K562 (cell line): ENCODE data around the gene PLK5. TPM values are rescaled to one million over a fixed set of nuclear protein-coding genes. Genes with fewer than 3 reads are reported as not detected.
A peak's percentile ranks its signal among the peaks of the same experiment; 100 is the strongest.

Experiments
- ATAC-seq: fragments of 200-7000 bp; cut with Tn5 transposase; 3 replicates; pipeline ENCODE4 v1.9.1; 2020; ENCODE audit warnings: moderate library complexity
- BruUV-seq: library from RNA; stranded (reverse); fragments of 400-500 nt; replicated peaks from 2 replicates; lab custom pipeline; 2021; lab: Mats Ljungman, UMichigan
- CTCF ChIA-PET: fragments of 300-600 bp; formaldehyde crosslinking; extraction: SDS; loops from one replicate; lab custom pipeline; 2021; ENCODE audit warnings: low intra/inter-chr PET ratio; lab: Yijun Ruan, JAX
- POLR2A ChIA-PET: fragments of 300-600, 350-650 bp; sonication (Branson Sonifier 250); formaldehyde crosslinking; extraction: SDS; loops from one replicate; lab custom pipeline; 2021; ENCODE audit warnings: antibody characterized with exemption, inconsistent platforms; lab: Yijun Ruan, JAX
- DNase-seq, 4 experiments: peaks; one replicate each; pipeline versions ENCODE4 v3.0.0 to v3.0.0-alpha.2; 2011 to 2018; ENCODE audit warnings: low spot score in 3 of 4, mixed read lengths in 3 of 4; ENCODE audit errors: extremely low read depth in 1 of 4
- FAIRE-seq: peaks from 2 replicates; lab custom pipeline; 2011; peaks lifted over from hg19 to GRCh38; lab: Jason Lieb, UNC
- H2AFZ ChIP-seq: 2 replicates; pipeline ENCODE4 v1.6.0; 2011; ENCODE audit warnings: low read depth, low read length, control low read depth, inconsistent platforms
- H3K27ac ChIP-seq: fragments of 200-600 bp; 3 replicates; pipeline ENCODE4 v1.8.0; 2011; ENCODE audit warnings: low read depth, mild to moderate bottlenecking, control low read depth, inconsistent platforms, low read length, moderate library complexity, mixed read lengths; ENCODE audit errors: extremely low read depth
- H3K27me3 ChIP-seq, 2 experiments: fragments of 300-600 bp in 1 of 2; 2 replicates in 1 of 2; 3 replicates in 1 of 2; pipeline versions ENCODE4 v1.6.0 to v1.8.0; 2011; ENCODE audit warnings: inconsistent platforms in 2 of 2, low read length in 2 of 2, mild to moderate bottlenecking in 1 of 2, mixed read lengths in 1 of 2, moderate library complexity in 1 of 2; ENCODE audit not compliant: control insufficient read depth in 2 of 2, insufficient read depth in 2 of 2
- H3K36me3 ChIP-seq: fragments of 300-600 bp; 3 replicates; pipeline ENCODE4 v1.8.0; 2011; ENCODE audit warnings: mild to moderate bottlenecking, low read length, inconsistent platforms; ENCODE audit not compliant: control insufficient read depth, insufficient read depth
- H3K4me1 ChIP-seq, 2 experiments: fragments of 200-600 bp in 1 of 2; replicated peaks in 1 of 2; 2 replicates in 1 of 2; 3 replicates in 1 of 2; pipeline versions ENCODE4 v1.5.1 to v1.8.0; 2011; ENCODE audit warnings: inconsistent platforms in 2 of 2, low read length in 2 of 2, mild to moderate bottlenecking in 1 of 2, mixed read lengths in 1 of 2, moderate library complexity in 1 of 2; ENCODE audit not compliant: control insufficient read depth in 2 of 2, insufficient read depth in 2 of 2
- H3K4me2 ChIP-seq: 2 replicates; pipeline ENCODE4 v1.6.1; 2011; ENCODE audit warnings: low read length, control low read depth, inconsistent platforms, mixed read lengths; ENCODE audit not compliant: insufficient read depth
- H3K4me3 ChIP-seq: fragments of 200-600 bp; sonication (generic), shearing (Covaris generic); 2 replicates; pipeline ENCODE4 v1.5.1; 2016; ENCODE audit warnings: control low read depth, inconsistent platforms
- H3K79me2 ChIP-seq: fragments of 200-600 bp; 3 replicates; pipeline ENCODE4 v1.8.0; 2011; ENCODE audit warnings: low read length, inconsistent platforms; ENCODE audit not compliant: control insufficient read depth, insufficient read depth
- H3K9ac ChIP-seq, 2 experiments: 2 replicates each; pipeline versions ENCODE4 v1.6.0 to v1.6.1; 2011; ENCODE audit warnings: low read depth in 2 of 2, low read length in 2 of 2, control low read depth in 1 of 2, inconsistent platforms in 1 of 2, mild to moderate bottlenecking in 1 of 2, mixed read lengths in 1 of 2; ENCODE audit not compliant: insufficient read depth in 1 of 2
- H3K9me1 ChIP-seq: one replicate; pipeline ENCODE4 v1.6.0; 2011; ENCODE audit warnings: inconsistent platforms, mild to moderate bottlenecking, low read length, moderate library complexity; ENCODE audit not compliant: control insufficient read depth, insufficient read depth
- H3K9me3 ChIP-seq: replicated peaks from 2 replicates; pipeline ENCODE4 v1.5.1; 2011; ENCODE audit warnings: low read depth, low read length, inconsistent platforms; ENCODE audit not compliant: control insufficient read depth, insufficient read depth
- H4K20me1 ChIP-seq: replicated peaks from 2 replicates; pipeline ENCODE4 v1.6.1; 2011; ENCODE audit warnings: low read length, inconsistent platforms, mixed read lengths; ENCODE audit not compliant: control insufficient read depth, insufficient read depth
- ATF1 ChIP-seq, 2 experiments: fragments of 450-650 bp in 1 of 2; IDR thresholded peaks; 2 replicates each; pipeline ENCODE4 v1.6.1; 2016; ENCODE audit warnings: missing compliant biosample characterization in 1 of 2, missing genetic modification characterization in 1 of 2
- IFI16 ChIP-seq: fragments of 250-450 bp; sonication (Bioruptor Pico); IDR thresholded peaks from 2 replicates; pipeline ENCODE4 v2.1.2; 2022; ENCODE audit warnings: mild to moderate bottlenecking, inconsistent platforms
- POLR2H ChIP-seq: IDR thresholded peaks from 2 replicates; pipeline ENCODE4 v1.6.1; 2016; ENCODE audit warnings: missing genetic modification characterization, low read depth, mild to moderate bottlenecking, control low read depth, missing compliant biosample characterization, moderate library complexity
- TEAD1 ChIP-seq, 2 experiments: fragments of 450-650 bp in 1 of 2; sonication (generic) in 1 of 2; formaldehyde crosslinking; IDR thresholded peaks; 2 replicates each; pipeline versions ENCODE4 v1.4.0 to v1.8.0; 2020 to 2022; ENCODE audit warnings: mild to moderate bottlenecking in 2 of 2, missing genetic modification reagents in 1 of 2
- ZFX ChIP-seq: sonication (generic); formaldehyde crosslinking; IDR thresholded peaks from 2 replicates; pipeline ENCODE4 v1.8.0; 2022; ENCODE audit warnings: mild to moderate bottlenecking, missing genetic modification reagents, moderate library complexity
- ZNF263 ChIP-seq: sonication (generic); formaldehyde crosslinking; IDR thresholded peaks from 2 replicates; pipeline ENCODE4 v1.8.0; 2022; ENCODE audit warnings: mild to moderate bottlenecking, missing genetic modification reagents, borderline replicate concordance
- ZNF740 ChIP-seq, 3 experiments: fragments of 200-800 bp in 1 of 3; sonication (Bioruptor generic) in 1 of 3; sonication (generic) in 1 of 3; formaldehyde crosslinking in 1 of 3; IDR thresholded peaks; 2 replicates each; pipeline versions ENCODE4 v1.6.1 to v1.8.0; 2016 to 2022; ENCODE audit warnings: mild to moderate bottlenecking in 2 of 3, missing compliant biosample characterization in 2 of 3, missing genetic modification characterization in 2 of 3, missing genetic modification reagents in 1 of 3
- WGBS: fragments of 100-300 bp; shearing (Covaris generic); methylation state at CpG from one replicate; pipeline ENCODE4 v1.1.6; 2016; ENCODE audit warnings: low coverage, mixed read lengths; ENCODE audit not compliant: insufficient coverage; ENCODE audit errors: missing lambda C conversion rate; 5-methylcytosine and 5-hydroxymethylcytosine counted together
- in situ Hi-C: fragments of 300-500 bp; cut with MboI; formaldehyde crosslinking; loops from 4 replicates; pipeline ENCODE4 v1.15.0; 2018; ENCODE audit warnings: inconsistent platforms, mixed read lengths
- intact Hi-C: fragments of 100-400 bp; cut with micrococcal nuclease; formaldehyde crosslinking; loops from 2 replicates; pipeline ENCODE4 v1.14.2; 2022
- polyA plus RNA-seq, 8 experiments: library from polyadenylated mRNA; depleted of rRNA in 4 of 8; stranded (reverse) in 5 of 8; unstranded in 3 of 8; fragments of >200 nt; fragmentation: Nextera tagmentation in 2 of 8; fragmentation: Illumina TruSeq in 1 of 8; extraction: Ambion mirVana in 2 of 8; extraction: Trizol in 1 of 8; gene quantifications; 2 replicates each; pipeline versions ENCODE4 v1.2.1 to v1.2.3, GENCODE V29; 2011 to 2014; ENCODE audit warnings: inconsistent platforms in 1 of 8, missing spikeins in 1 of 8
- total RNA-seq, 7 experiments: library from RNA; depleted of rRNA in 6 of 7; stranded (reverse); fragments of >200 nt in 6 of 7; fragmentation: Illumina TruSeq in 2 of 7; extraction: Trizol in 2 of 7; gene quantifications; 2 replicates each; pipeline versions ENCODE4 v1.2.1 to v1.2.3, GENCODE V29; 2011 to 2021; ENCODE audit warnings: low replicate concordance in 1 of 7

PLK5 gene
- total and polyA plus RNA-seq, 9 of the 15 experiments (the other 6 are each of a cell fraction or from before 2014, with no cell fraction given) = 0.04 to 0.23 (median 0.11) TPM; not detected in 5

GRCh38 chr19:1501200-1501595, 22.7 kb upstream of the PLK5 start:
- POLR2A ChIA-PET = interaction anchor here (0.9 to 1.4 kb wide), 3 partner anchors 10 to 46 kb away, joined by 3 read pairs; partner anchors contain the start of gene REEP6

More at GRCh38 chr19:1501200-1501595, 22.7 kb upstream of the PLK5 start:
- Histone ChIP-seq H2AFZ (no peak overlapping the region), H3K4me1 (peaks cover 0 to 66% of the 10 kb centered on the region in 2 experiments; a peak in 4 of 5 replicates), H3K27me3 (no peaks in the 10 kb centered on the region), H3K36me3 (peaks cover 9% of the 10 kb centered on the region; the same call in 2 of the 3 replicates), H3K4me3 (no peak overlapping the region), H3K9me3 (no peaks in the 10 kb centered on the region), H3K9ac (peak overlapping the region in 1 of 2 experiments; percentile 36; a peak in 1 of 4 replicates), H3K79me2 (no peaks in the 10 kb centered on the region), H4K20me1 (no peaks in the 10 kb centered on the region), H3K27ac (no peak overlapping the region), H3K4me2 (no peak overlapping the region), H3K9me1 (no peaks in the 10 kb centered on the region)
- TF ChIP-seq POLR2H (tag) (no peak), ZFX (peak; percentile 10; the same call in 1 of the 2 replicates), IFI16 (CRISPR knock-in tag) (no peak), ZNF740 (CRISPR knock-in tag; IDR thresholded peaks at IDR 0.05) (0 out of 2 replicates have a peak, but pooled peaks have one; percentile 10), ZNF740 (tag; IDR thresholded peaks at IDR 0.05) (no peak), TEAD1 (CRISPR knock-in tag; IDR thresholded peaks at IDR 0.05) (peak in 1 of 2 experiments; percentile 13; a peak in 1 of 4 replicates), ATF1 (CRISPR knock-in tag; IDR thresholded peaks at IDR 0.05) (no peak), ATF1 (tag; IDR thresholded peaks at IDR 0.05) (no peak), ZNF263 (CRISPR knock-in tag) (peak; percentile 46; the same call in 1 of the 2 replicates)
- FAIRE-seq (no peak), ATAC-seq (no peak), DNase-seq (no peak)
- intact Hi-C loops (no loop called here), in situ Hi-C loops (no loop called here)
- BruUV-seq = no TSS peak
- CTCF ChIA-PET = no interaction called here
- WGBS = 75% methylated on average over 9 of the region's 9 CpGs
